ENCODE results near the gene KRT85. TPM values are rescaled to one million over a fixed set of nuclear protein-coding genes. Genes with fewer than 3 reads are reported as not detected.

KRT85 gene
- total RNA-seq, 2 experiments from 2014 or later = not detected

DNA sequence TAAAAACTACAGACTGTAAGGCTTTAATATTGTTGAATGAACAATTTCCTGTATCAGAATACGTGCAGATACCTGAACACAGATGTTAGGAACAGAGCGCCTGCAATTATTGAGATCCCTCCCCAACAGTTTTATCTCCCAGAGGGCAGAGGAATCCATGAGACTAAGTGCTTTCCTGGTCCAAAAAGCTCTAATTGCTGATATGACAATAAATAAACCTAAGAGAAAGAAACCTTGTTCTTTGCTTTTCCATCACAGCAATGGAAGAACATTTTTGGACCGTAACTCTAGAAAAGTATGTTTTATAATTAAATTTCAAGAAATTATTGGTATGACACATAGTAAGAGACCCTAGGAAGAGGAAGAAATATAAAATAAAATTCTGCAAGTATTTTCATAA lies 33.1 kb downstream of the KRT85 start:
- ChIA-PET POLR2A (no interaction called here), CTCF (no interaction called here)

DNA sequence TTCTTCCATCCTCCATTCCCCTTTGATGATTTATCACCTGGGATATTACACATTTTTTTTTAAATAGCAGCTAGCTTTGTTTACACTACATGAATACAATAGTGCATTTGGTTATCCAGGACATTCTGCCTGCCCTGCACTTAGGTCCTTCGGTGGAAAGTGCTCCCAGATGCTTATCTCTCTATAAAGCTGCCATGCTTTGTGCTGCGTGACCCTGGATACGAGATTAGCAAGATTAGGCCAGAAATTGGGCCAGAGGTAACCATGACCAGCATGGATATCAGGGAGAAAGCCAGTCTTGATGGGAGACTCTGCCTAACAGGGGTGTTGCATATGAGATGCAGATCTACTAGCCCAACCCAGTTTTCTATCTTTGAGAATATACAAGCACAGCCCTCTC lies 34.0 kb downstream of the KRT85 start:
- POLR2A ChIA-PET = interaction anchor here (0.7 kb wide), 1 partner anchor 43 kb away, joined by 3 read pairs; no protein-coding TSS in a partner anchor
- CTCF ChIA-PET = interaction anchor here (0.8 kb wide), 1 partner anchor 25 kb away, joined by 3 read pairs; no protein-coding TSS in a partner anchor

DNA sequence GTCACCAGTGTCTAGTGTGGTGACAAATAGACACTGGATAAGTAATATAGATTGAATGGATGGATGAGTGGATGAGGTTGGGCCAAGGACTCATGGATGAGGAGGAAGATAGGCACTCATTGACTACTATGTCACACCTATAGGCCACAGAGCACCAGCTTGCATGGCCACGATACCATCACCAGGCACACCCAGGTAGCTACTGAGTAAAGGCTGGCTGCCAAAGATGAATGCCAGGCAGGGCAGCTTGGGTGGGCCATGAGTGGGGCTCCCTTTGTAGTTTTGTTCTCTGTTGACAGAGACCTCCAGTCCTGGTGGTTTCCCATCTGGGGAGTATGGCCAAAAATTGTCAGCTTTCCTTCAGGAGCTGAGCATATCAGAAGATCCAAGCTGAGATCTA lies 34.9 kb downstream of the KRT85 start:
- ChIA-PET POLR2A (no interaction called here), CTCF (interaction anchor here (0.8 kb wide), 1 partner anchor 24 kb away, joined by 3 read pairs; no protein-coding TSS in a partner anchor)

DNA sequence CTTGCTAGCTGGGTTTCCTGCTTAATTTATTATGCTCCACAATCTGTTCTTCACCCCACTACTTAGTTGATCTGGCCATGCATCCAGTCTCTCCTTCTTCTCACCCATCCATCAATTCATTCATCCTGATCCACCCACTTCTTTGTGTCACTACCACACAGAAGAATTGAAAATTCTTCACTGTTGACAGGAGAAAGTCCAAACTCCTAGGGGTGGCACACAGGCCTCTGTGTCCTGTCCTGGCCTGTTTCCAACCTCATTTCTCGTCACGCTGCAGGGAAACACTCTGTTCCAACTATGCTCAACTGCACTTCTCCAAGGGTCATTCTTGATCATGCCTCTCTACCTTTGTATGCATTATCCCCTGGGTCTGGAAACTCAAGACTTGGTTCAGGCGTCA lies 35.4 kb downstream of the KRT85 start:
- ChIA-PET POLR2A (no interaction called here), CTCF (no interaction called here)

DNA sequence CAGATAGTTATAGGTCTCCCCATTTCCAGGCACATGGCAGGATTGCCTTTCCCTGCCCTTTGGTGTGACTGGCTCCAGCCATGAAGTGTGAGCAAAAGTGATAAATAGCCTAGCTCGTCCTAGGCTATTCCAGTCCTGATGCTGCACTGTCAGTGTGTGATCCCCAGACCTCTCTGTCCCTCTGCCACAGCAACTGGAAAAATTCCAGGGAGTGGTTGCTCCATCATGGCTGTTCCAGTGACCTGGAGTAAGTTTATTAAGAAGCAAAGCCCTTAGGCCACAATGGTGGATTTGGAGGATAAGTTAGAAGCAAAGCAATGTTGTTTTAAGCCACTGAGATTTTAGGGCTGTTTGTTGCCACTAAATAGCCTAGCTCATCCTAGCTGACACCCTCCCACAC lies 36.2 kb downstream of the KRT85 start:
- CTCF ChIA-PET = interaction anchor here (0.8 kb wide), 1 partner anchor 174 kb away, joined by 3 read pairs; no protein-coding TSS in a partner anchor
- POLR2A ChIA-PET = no interaction called here

DNA sequence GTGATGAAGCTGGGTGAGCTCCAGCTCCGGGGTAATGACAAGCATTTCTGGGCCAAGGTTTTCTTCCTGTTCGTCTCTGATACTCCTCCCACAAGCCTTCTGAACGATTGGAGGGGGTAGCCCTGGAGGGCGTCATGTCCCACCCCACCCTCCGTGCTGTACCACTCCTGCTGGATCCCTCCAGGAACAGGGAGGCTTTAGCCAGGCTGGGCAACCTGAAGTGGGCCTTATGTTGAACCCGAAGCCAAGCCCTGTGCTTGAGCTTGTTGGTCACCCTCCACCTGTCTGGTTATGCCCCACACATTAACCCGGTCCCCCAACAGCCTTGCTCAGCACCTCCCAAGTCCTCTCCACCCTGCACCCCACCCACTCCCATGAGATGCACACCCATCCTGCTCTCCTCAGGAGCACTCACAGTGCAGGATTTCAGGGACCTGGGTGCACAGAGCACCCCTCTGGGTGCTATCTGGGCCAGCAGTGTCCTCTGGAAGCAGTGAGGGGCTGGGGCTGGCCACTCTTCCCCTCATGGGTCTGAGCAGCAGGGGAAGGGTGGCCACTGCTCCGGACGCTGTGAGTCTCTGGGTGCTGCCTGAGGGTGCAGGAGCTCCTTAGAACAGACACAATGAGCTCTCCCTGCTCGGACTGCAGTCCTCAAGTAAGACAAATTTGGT lies 39.3 kb downstream of the KRT85 start:
- CTCF ChIA-PET = interaction anchor here (0.8 to 1.8 kb wide), 14 partner anchors 12 to 552 kb away, joined by 3 to 10 read pairs (median 3); no protein-coding TSS in a partner anchor
- POLR2A ChIA-PET = interaction anchor here (0.6 kb wide), 1 partner anchor 1621 kb away, joined by 3 read pairs; no protein-coding TSS in a partner anchor

DNA sequence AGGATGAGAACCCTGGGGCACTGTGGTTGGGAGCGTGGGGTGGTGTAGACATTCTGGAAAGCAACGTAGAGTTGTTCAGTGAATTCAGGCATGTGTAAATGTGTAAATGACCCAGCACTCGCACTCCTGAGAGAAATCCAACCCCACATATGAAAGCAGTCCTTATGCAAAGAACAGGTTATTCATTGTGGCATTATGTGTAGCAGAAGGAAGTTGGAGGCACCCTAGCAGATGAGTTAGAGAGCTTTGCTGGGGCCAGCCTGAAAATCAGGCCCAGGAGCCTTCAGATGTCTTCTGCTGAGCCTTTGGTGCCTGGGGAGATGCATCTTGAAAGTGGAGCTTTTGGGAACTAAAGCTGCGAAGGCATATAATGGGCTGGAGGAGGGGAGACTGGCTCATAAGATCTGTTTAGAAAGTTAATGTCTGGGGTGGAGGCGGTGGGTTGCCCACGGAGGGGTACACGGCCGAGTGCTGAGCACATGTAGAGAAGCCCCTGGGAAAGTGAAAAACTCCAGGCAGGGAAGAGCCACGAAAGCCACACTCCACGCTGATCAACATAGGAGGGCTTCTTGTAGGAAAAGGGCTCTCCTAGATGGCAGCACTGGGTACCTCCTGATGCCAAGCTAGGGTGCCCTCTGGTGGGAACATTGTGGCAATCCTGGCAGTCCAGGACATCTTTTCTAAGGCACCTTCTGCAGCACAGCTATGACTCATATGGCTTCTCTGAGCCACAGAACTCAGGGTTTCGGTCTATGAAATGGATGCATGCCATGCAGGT lies 40.0 kb downstream of the KRT85 start:
- ChIA-PET POLR2A (no interaction called here), CTCF (interaction anchor here (0.8 to 1.8 kb wide), 14 partner anchors 11 to 552 kb away, joined by 3 to 10 read pairs (median 3); no protein-coding TSS in a partner anchor)

DNA sequence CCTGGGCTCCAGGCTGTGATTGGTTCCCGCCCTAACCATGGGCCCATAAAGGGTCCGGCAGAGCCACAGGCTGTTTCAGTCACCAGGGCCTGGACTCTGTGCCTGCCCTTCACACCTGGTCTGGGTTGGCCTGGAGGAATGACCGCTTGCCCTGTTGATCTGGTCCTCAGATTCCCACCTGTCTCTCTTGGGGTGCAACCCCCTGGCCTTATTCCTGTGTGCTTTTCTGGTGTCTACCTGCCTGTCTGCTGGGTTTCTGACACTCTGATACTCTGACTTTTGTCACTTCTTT lies 43.2 kb downstream of the KRT85 start:
- ChIA-PET POLR2A (no interaction called here), CTCF (interaction anchor here (1.8 kb wide), 1 partner anchor 45 kb away, joined by 5 read pairs; no protein-coding TSS in a partner anchor)

DNA sequence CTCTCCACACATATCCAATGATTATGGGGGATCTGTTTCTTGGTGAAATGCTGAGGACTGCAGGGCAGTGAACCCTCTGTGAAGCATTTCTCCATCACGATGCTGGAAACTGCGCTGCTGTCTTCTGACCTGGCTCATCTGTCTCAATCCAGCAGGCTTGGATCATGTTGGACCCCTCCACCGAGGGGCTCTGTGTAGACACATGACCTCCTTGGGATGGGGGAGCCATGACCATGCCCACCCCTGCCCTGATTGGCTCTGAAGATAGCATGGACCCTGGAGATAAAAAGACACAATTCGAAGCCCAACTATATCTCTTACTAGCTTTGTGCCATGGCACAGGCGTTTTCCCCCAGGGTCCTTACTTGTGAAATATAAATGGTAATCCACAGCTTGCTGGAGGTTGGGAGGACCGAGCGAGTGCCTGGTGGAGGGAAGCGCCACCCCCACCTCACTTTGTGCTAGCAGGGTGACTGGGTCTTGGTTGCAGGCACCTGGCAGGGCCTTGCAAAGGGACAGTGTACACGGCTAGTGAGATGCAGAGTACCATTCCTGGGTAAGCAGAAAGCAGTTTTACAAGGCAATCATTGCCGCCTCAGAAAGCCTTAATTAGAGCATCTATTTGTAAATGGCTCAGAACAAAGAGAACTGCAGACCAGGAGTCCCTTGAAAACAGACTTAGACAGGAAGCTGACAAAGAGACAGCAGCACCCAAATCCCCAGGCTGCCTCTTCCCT lies 43.7 kb downstream of the KRT85 start:
- CTCF ChIA-PET = interaction anchor here (1.8 kb wide), 1 partner anchor 45 kb away, joined by 5 read pairs; no protein-coding TSS in a partner anchor

DNA sequence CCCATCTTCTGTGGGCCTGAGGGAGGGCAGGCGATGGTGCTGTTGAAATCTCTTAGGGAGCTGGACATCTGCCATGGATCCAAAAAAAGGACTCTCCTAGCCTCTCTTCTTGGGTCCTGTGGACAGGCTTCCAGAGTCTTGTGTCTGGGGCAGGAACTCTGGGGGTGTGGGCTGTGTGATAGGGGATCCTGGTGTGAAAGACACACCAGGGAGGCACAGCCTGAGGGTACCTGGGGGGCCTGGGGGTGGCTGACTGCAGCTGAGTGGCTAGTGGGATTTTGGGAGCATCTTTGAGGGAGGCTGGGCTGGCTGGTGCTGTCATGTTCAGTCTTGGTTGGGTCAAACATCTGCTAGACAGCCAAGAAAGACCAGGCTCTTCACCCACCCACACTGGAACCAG lies 44.3 kb downstream of the KRT85 start:
- ChIA-PET CTCF (no interaction called here), POLR2A (no interaction called here)

More for the DNA sequence above, 43.7 kb downstream of the KRT85 start:
- POLR2A ChIA-PET = no interaction called here

DNA sequence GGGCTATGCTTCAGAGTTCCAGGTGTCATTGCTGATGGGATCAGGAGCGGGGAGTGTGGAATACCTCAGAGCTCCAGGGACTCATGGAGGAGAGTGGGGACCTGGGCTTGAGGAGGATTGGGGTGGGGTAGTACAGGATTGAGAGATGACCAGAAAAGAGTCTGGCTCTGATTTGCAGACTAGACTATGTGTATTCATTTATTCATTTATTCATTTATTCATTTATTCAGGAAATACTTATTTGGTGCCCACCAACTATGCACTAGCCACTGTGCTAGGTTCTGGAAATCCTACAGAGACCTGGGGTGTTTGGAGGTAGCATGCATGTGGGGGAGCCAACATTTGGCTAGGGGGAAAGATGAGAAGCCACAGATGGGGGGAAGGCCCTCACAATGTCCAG lies 45.2 kb downstream of the KRT85 start:
- POLR2A ChIA-PET = no interaction called here
- CTCF ChIA-PET = no interaction called here

DNA sequence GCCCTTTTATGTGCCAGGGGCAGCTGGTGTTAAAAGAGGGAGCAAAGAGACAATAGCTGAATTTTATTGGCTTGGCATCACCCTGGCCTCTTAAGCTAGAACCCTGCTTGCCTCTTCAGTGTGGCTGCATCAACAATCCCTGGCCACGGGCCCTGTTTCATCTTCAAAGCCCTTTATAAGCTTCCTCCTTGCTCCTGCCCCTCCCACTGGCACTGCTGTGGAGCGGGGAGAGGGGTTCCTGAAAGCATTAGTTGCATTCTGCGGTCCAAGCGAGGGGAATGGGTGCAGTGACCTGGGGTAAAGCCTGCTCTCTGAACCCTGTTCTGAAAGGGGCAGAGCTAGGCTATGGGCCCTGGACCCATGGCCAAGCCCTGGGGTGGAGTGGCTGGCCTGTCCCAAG lies 45.9 kb downstream of the KRT85 start:
- ChIA-PET POLR2A (no interaction called here), CTCF (no interaction called here)

DNA sequence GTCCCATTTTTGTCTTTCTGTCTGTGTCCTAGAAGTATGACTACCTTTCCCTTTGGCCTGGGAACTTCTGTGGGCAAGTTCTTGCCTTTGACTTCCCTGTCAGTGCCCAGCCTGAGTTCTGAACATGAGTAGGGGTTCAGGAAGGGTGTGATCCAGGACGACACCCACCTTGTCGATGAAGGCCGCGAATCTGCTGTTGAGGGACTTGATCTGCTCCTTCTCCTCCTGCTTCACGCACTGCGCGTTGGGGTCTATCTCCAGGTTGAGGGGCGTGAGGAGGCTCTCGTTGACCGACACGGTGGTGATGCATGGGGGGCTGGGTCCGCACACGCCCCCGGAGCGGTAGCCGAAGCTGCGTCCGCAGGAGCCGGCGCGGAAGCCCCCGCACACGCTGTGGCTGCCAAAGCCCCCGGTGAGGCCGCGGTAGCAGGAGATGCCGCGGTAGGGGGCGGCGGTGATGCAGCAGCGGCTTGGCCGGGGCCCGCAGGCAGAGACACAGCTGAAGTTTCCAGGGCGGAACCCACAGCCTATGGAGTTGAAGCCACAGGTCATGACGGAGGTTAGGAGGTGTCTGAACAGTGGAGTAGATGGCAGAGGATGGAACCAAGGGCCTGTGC lies 46.4 kb downstream of the KRT85 start, which contains the start of gene KRT83:
TSS of gene KRT83 (minus strand) at position 615 of the 617 bp plus-strand sequence. CDS start at position 552, 63 bp downstream.
- CTCF ChIA-PET = no interaction called here

DNA sequence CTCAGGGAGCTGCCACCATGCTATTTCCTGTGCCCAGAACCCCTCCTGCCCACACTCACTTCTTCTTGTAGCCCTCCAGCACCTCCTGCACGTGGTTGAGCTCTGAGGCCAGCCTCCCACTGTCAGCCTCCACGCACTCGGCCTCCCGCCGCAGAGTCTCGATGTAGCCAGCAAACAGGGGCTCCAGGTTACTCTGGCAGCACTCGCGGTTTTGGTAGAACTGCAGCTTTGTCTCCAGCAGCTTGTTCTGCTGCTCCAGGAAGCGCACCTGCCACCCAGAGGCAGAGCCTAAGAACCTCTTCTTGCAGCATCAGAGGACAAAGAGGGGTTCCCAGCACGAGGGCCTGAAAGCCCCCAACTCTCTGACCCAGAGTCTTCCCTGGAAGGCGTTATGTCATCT lies 48.2 kb downstream of the KRT85 start:
- CTCF ChIA-PET = no interaction called here

More for the DNA sequence above, 46.4 kb downstream of the KRT85 start, which contains the start of gene KRT83:
- POLR2A ChIA-PET = no interaction called here

DNA sequence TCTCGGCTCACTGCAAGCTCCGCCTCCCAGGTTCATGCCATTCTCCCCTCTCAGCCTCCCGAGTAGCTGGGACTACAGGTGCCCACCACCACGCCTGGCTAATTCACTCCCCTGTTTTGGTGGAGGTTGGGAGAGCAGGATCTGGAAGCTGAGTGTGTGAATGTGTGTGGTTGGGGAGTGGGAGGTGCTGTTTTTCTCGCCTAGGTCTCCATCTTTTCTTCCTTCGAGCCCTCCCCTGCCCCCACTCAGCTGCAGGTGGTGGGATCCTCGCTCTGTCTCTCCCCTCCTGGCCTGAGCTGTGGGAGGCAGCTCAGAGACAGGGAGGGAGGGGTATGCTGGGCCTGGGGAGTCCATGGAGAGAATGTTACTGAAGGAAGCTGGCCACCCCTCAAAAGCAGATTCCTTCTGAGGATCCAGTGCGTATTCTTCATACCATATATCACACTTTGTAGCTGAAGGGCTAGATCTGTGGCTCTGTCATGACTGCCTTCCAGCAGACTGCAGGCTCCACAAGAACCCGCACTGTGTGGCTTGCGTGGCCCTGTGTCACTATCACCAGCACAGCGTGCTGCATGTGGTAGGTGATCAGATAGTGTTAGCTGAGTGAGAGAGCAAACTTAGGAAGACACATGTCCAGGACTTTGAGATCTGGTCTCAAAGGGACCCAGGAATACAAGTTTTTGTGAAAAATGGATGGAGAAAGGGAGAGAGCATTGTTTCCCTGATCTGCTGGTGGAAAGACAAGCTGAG lies 48.9 kb downstream of the KRT85 start:
- ChIA-PET POLR2A (no interaction called here), CTCF (interaction anchor here (1.5 kb wide), 1 partner anchor 11 kb away, joined by 5 read pairs; no protein-coding TSS in a partner anchor)

More for the DNA sequence above, 48.2 kb downstream of the KRT85 start:
- POLR2A ChIA-PET = no interaction called here

DNA sequence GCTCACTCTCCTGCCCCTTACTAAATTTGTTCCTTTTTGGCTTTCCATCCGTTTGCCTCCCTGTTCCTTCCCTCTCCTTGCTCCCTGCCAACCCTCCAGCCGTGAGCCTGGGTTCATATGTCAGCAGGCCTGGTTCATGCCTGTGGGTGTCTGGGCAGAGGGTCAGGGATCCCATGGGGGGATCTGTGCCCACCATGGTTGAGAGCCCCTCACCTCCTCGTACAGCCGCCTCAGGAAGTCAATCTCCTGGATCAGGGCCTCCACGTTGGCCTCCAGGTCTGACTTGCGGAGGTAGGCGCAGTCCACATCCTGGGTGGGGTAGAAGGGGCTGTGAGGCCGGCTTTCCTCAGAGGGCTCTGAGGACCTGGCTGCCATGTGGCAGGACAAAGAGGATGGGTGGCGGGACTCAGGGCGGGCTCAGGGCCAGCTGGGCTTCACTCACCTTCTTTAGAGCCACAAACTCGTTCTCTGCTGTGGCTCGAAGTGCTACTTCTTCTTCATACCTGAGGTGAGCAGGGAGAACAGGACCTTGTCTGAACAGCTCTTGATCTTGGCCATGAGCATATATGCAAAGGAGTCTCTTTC lies 49.7 kb downstream of the KRT85 start:
- ChIA-PET CTCF (interaction anchor here (1.5 kb wide), 1 partner anchor 10 kb away, joined by 5 read pairs; no protein-coding TSS in a partner anchor), POLR2A (no interaction called here)

DNA sequence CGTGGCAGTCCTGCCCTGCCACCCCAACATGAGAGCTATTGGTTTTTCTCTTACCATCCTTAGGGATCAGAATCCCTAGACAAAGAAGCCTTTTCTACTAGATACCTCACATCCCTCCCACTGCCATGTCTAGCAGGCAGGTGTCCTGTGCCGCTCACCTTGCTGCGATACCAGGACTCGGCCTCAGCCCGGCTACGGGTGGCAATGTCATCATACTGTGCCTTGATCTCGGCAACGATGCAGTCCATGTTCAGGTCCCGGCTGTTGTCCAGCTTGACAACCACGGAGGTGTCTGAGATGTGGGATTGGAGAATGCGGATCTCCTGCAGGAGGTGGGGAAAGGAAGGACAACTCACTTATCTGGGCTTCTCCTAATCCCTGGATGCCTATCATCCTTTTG lies 50.6 kb downstream of the KRT85 start:
- ChIA-PET POLR2A (no interaction called here), CTCF (interaction anchor here (0.9 kb wide), 1 partner anchor 11 kb away, joined by 3 read pairs; no protein-coding TSS in a partner anchor)

DNA sequence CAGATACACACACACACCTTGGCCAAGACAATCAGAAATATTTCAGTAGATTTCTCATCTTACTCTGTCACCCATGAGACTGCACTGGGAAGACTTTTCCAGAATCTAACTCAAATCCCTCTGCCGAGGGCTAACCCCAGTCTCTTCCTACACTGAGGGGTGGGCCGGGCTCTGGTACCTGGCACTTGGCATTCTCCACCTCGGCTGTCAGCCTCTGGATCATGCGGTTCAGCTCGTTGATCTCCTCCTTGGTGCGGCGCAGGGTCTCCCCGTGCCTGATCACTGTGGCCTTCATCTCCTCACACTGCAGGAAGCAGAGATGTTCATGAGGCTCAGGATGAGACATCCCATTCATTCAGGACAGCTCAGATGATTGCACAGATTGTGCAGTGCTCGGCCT lies 51.0 kb downstream of the KRT85 start:
- CTCF ChIA-PET = interaction anchor here (0.9 kb wide), 1 partner anchor 11 kb away, joined by 3 read pairs; no protein-coding TSS in a partner anchor

More for the DNA sequence above, 51.0 kb downstream of the KRT85 start:
- POLR2A ChIA-PET = no interaction called here

Data from activated CD8-positive, alpha-beta memory T cell treated with anti-CD3 and anti-CD28 coated beads for 36 hours (primary cell).